Measurements from ENCODE around the gene CCDC134. TPM values are rescaled to one million over a fixed set of nuclear protein-coding genes. Genes with fewer than 3 reads are reported as not detected.

The CCDC134 gene
- total RNA-seq, 2 experiments from 2014 or later = 15.2 to 15.9 TPM

DNA sequence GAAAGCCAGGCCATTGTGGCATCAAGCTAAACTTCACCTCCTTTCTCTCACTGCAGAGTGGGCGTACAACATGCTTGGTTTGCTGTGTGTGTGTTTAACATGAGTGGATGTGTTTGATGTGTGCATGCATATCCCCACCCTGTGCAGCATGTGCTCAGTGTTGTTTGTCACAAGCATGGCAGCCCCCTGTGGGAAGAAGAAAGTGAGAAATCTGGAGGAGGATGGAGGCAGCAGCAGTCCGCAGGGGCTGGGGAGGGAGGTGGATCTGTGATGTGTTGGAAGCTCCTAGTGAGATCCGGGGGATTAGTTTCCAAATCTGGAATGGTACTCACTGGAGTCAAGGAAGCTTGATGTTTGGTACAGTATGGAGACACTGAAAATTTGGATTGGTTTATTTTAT, 24.1 kb upstream of the CCDC134 start:
- no peaks in the 10 kb centered on the region for H3K9me3 Mint-ChIP-seq
- H3K36me3 Mint-ChIP-seq (ENCODE audit: low read depth) = no peaks in the 10 kb centered on the region
- TF ChIP-seq, protein P1, sequence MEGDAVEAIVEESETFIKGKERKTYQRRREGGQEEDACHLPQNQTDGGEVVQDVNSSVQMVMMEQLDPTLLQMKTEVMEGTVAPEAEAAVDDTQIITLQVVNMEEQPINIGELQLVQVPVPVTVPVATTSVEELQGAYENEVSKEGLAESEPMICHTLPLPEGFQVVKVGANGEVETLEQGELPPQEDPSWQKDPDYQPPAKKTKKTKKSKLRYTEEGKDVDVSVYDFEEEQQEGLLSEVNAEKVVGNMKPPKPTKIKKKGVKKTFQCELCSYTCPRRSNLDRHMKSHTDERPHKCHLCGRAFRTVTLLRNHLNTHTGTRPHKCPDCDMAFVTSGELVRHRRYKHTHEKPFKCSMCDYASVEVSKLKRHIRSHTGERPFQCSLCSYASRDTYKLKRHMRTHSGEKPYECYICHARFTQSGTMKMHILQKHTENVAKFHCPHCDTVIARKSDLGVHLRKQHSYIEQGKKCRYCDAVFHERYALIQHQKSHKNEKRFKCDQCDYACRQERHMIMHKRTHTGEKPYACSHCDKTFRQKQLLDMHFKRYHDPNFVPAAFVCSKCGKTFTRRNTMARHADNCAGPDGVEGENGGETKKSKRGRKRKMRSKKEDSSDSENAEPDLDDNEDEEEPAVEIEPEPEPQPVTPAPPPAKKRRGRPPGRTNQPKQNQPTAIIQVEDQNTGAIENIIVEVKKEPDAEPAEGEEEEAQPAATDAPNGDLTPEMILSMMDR (IDR thresholded peaks at IDR 0.05) = no peak
- ATAC-seq (no peak), DNase-seq (no peak)
- H3K4me3 Mint-ChIP-seq = no peak overlapping the region
- ChIA-PET POLR2A (interaction anchor here (1.1 kb wide), 1 partner anchor 15 kb away, joined by 3 read pairs; no protein-coding TSS in a partner anchor), CTCF (interaction anchor here (1.0 to 7.6 kb wide), 4 partner anchors 8 to 79 kb away, joined by 5 to 56 read pairs (median 14); partner anchors contain the start of gene MEI1)
- H3K4me1 Mint-ChIP-seq (ENCODE audit: low read depth) = peaks cover 26% of the 10 kb centered on the region
- intact Hi-C loops (cut with micrococcal nuclease) = no loop called here
- H3K27ac Mint-ChIP-seq = no peak overlapping the region
- H3K27me3 Mint-ChIP-seq = no peaks in the 10 kb centered on the region

GRCh38 chr22:41777749-41778425, 22.6 kb upstream of the CCDC134 start:
- H3K4me3 Mint-ChIP-seq = no peak overlapping the region

DNA sequence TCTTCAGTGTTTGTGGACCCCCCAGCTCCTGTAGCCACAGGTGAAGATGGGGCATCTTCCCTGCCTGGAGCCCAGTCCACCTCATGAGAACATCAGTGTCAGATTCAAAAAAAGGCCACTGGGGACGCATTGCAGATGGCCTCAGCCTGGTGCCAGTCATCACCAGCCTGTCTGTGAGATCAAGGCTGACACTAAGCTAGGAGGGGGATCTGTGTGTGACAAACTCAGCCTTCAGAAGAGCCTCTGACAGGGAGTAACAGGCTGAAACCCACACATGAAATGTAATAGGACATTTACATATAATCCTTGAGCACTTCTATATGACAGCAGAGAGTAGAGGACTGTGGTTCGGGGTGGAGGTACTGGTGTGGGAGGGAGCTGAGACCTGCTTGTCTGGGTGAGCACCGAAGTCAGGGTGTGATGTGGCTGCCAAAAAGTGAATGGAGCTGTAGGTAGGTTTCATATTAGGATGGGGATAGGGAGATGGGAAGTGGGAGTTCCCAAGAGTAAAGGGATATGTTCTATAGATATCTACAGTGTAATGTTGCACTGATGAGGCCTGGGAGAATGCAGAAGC, 20.5 kb upstream of the CCDC134 start:
- no peaks in the 10 kb centered on the region for H3K9me3 Mint-ChIP-seq
- DNase-seq = peak; percentile 35
- ChIA-PET CTCF (interaction anchor here (0.6 to 7.6 kb wide), 12 partner anchors 10 to 185 kb away, joined by 3 to 56 read pairs (median 6); partner anchors contain the start of genes CCDC134 and MEI1), POLR2A (interaction anchor here (0.5 to 4.7 kb wide), 17 partner anchors 13 to 553 kb away, joined by 3 to 85 read pairs (median 4); partner anchors contain the start of genes CCDC134, CENPM, PMM1 and SNU13)
- intact Hi-C loops (cut with micrococcal nuclease) = loop anchor here (5.0 kb wide), 1 partner anchor 93 kb away; the partner anchor contains the start of gene SNU13
- peak overlapping the region; percentile 99 for H3K27ac Mint-ChIP-seq
- no peaks in the 10 kb centered on the region for H3K27me3 Mint-ChIP-seq
- peaks cover 39% of the 10 kb centered on the region for H3K4me1 Mint-ChIP-seq (ENCODE audit: low read depth)
- peak; percentile 5 for ATAC-seq
- TF ChIP-seq, protein P1 (IDR thresholded peaks at IDR 0.05) = no peak
- no peaks in the 10 kb centered on the region for H3K36me3 Mint-ChIP-seq (ENCODE audit: low read depth)
- peak overlapping the region; percentile 81 for H3K4me3 Mint-ChIP-seq

More at GRCh38 chr22:41777749-41778425, 22.6 kb upstream of the CCDC134 start:
- no peak for ATAC-seq
- H3K9me3 Mint-ChIP-seq = no peaks in the 10 kb centered on the region
- CTCF ChIA-PET = interaction anchor here (1.3 to 7.6 kb wide), 2 partner anchors 31 to 80 kb away, joined by 4 to 56 read pairs; partner anchors contain the start of gene MEI1
- TF ChIP-seq, protein P1 (IDR thresholded peaks at IDR 0.05) = no peak
- H3K36me3 Mint-ChIP-seq (ENCODE audit: low read depth) = no peaks in the 10 kb centered on the region
- H3K27ac Mint-ChIP-seq = peak overlapping the region; percentile 13
- POLR2A ChIA-PET = interaction anchor here (1.4 to 1.8 kb wide), 2 partner anchors 20 to 23 kb away, joined by 5 to 8 read pairs; partner anchors contain the start of gene CCDC134
- intact Hi-C loops (cut with micrococcal nuclease) = no loop called here
- no peaks in the 10 kb centered on the region for H3K27me3 Mint-ChIP-seq
- no peak for DNase-seq
- H3K4me1 Mint-ChIP-seq (ENCODE audit: low read depth) = peaks cover 37% of the 10 kb centered on the region

- no peaks in the 10 kb centered on the region for H3K36me3 Mint-ChIP-seq (ENCODE audit: low read depth)
- H3K4me1 Mint-ChIP-seq (ENCODE audit: low read depth) = peaks cover 39% of the 10 kb centered on the region
- no peaks in the 10 kb centered on the region for H3K27me3 Mint-ChIP-seq
- ChIA-PET CTCF (interaction anchor here (0.6 to 7.6 kb wide), 16 partner anchors 9 to 184 kb away, joined by 3 to 56 read pairs (median 4); partner anchors contain the start of genes CCDC134, CENPM and MEI1), POLR2A (interaction anchor here (0.6 to 4.7 kb wide), 23 partner anchors 9 to 191 kb away, joined by 3 to 85 read pairs (median 3); partner anchors contain the start of genes CCDC134, CENPM, PMM1 and SNU13)
- DNase-seq (peak; percentile 98), ATAC-seq (peak; percentile 94)
- peak overlapping the region; percentile 81 for H3K4me3 Mint-ChIP-seq
- intact Hi-C loops (cut with micrococcal nuclease) = loop anchor here (5.0 kb wide), 1 partner anchor 94 kb away; the partner anchor contains the start of gene SNU13
- H3K9me3 Mint-ChIP-seq = no peaks in the 10 kb centered on the region
- peak overlapping the region; percentile 99 for H3K27ac Mint-ChIP-seq
- TF ChIP-seq, protein P1 (IDR thresholded peaks at IDR 0.05) = no peak
Measured at GRCh38 chr22:41780746-41781505, 19.6 kb upstream of the CCDC134 start.
